Neural cell (in vitro differentiated cells): Measurements from ENCODE around the gene IST1. TPM values are rescaled to one million over a fixed set of nuclear protein-coding genes. Genes with fewer than 3 reads are reported as not detected.

Source experiments
- H2AFZ ChIP-seq: fragments of 200-600, 300-800 bp; sonication (generic), shearing (Covaris generic); 2 replicates; pipeline ENCODE4 v1.6.0; 2014; ENCODE audit warnings: low read depth, mild to moderate bottlenecking, antibody characterized with exemption, low read length, moderate library complexity
- H3F3A ChIP-seq: fragments of 200-600 bp; shearing (Covaris generic); 2 replicates; pipeline ENCODE4 v1.6.1; 2016; ENCODE audit warnings: mild to moderate bottlenecking, moderate library complexity, mixed read lengths, antibody characterized with exemption, low read length; ENCODE audit not compliant: insufficient read depth, poor library complexity, severe bottlenecking
- H3K27ac ChIP-seq: fragments of 200-600, 300-800 bp; sonication (generic), shearing (Covaris generic); 2 replicates; pipeline ENCODE4 v1.5.1; 2014; ENCODE audit warnings: mild to moderate bottlenecking, low read length, moderate library complexity
- H3K27me3 ChIP-seq: fragments of 300-800, 200-600 bp; sonication (generic), shearing (Covaris generic); 2 replicates; pipeline ENCODE4 v1.6.0; 2014; ENCODE audit warnings: mild to moderate bottlenecking, low read depth, low read length, moderate library complexity; ENCODE audit not compliant: insufficient read depth
- H3K36me3 ChIP-seq: fragments of 300-800, 200-600 bp; sonication (generic), shearing (Covaris generic); 2 replicates; pipeline ENCODE4 v1.5.1; 2014; ENCODE audit warnings: mild to moderate bottlenecking, antibody characterized with exemption, low read length, moderate library complexity; ENCODE audit not compliant: insufficient read depth
- H3K4me2 ChIP-seq: fragments of 300-800, 200-600 bp; sonication (generic), shearing (Covaris generic); 2 replicates; pipeline ENCODE4 v1.6.0; 2014; ENCODE audit warnings: mild to moderate bottlenecking, low read length
- H3K4me3 ChIP-seq: fragments of 300-800, 200-600 bp; sonication (generic), shearing (Covaris generic); 2 replicates; pipeline ENCODE4 v1.5.1; 2014; ENCODE audit warnings: mild to moderate bottlenecking, low read length, moderate library complexity
- H3K79me2 ChIP-seq: fragments of 200-600 bp; shearing (Covaris generic); replicated peaks from 2 replicates; pipeline ENCODE4 v1.6.0; 2014; ENCODE audit warnings: mild to moderate bottlenecking, low read length, moderate library complexity; ENCODE audit not compliant: insufficient read depth
- H3K9ac ChIP-seq: fragments of 300-800, 200-600 bp; sonication (generic), shearing (Covaris generic); 2 replicates; pipeline ENCODE4 v1.6.1; 2016; ENCODE audit warnings: mild to moderate bottlenecking, low read length, mixed read lengths
- H3K9me2 ChIP-seq: fragments of 200-600 bp; shearing (Covaris generic); 2 replicates; pipeline ENCODE4 v1.6.1; 2016; ENCODE audit warnings: mild to moderate bottlenecking, low read length, mixed read lengths; ENCODE audit not compliant: insufficient read depth
- H3K9me3 ChIP-seq: fragments of 200-600, 300-800 bp; sonication (generic), shearing (Covaris generic); 2 replicates; pipeline ENCODE4 v1.6.1; 2016; ENCODE audit warnings: mild to moderate bottlenecking, mixed run types, low read length, moderate library complexity, mixed read lengths
- H4K20me1 ChIP-seq: fragments of 200-600 bp; shearing (Covaris generic); 2 replicates; pipeline ENCODE4 v1.6.1; 2016; ENCODE audit warnings: mild to moderate bottlenecking, mixed run types; ENCODE audit not compliant: insufficient read depth
- CTCF ChIP-seq: fragments of 450-650 bp; IDR thresholded peaks from 2 replicates; pipeline ENCODE4 v1.5.1; 2014; ENCODE audit warnings: antibody characterized with exemption, mild to moderate bottlenecking, moderate library complexity; ENCODE audit not compliant: poor library complexity, severe bottlenecking
- EP300 ChIP-seq: fragments of 450-650 bp; conservative IDR thresholded peaks from 2 replicates; pipeline ENCODE4 v1.6.1; 2014; ENCODE audit warnings: antibody characterized with exemption, mild to moderate bottlenecking, moderate library complexity; ENCODE audit not compliant: poor library complexity, severe bottlenecking
- EZH2 ChIP-seq: fragments of 200-600, 300-800 bp; shearing (Covaris generic), sonication (generic); IDR thresholded peaks from 2 replicates; pipeline ENCODE4 v1.6.1; 2014; ENCODE audit warnings: antibody characterized with exemption, low read length, borderline replicate concordance, mild to moderate bottlenecking; ENCODE audit not compliant: insufficient read depth, poor library complexity, severe bottlenecking
- MXI1 ChIP-seq: fragments of 450-650 bp; conservative IDR thresholded peaks from 2 replicates; pipeline ENCODE4 v1.6.1; 2014; ENCODE audit warnings: antibody characterized with exemption, mild to moderate bottlenecking; ENCODE audit not compliant: poor library complexity, severe bottlenecking
- POLR2AphosphoS5 ChIP-seq: IDR thresholded peaks from 2 replicates; pipeline ENCODE4 v1.6.1; 2012
- RAD21 ChIP-seq: fragments of 450-650 bp; conservative IDR thresholded peaks from 2 replicates; pipeline ENCODE4 v1.6.1; 2014; ENCODE audit warnings: antibody characterized with exemption, mild to moderate bottlenecking, moderate library complexity
- REST ChIP-seq: IDR thresholded peaks from 2 replicates; pipeline ENCODE4 v1.6.1; 2012; ENCODE audit warnings: borderline replicate concordance
- SMC3 ChIP-seq: fragments of 450-650 bp; conservative IDR thresholded peaks from 2 replicates; pipeline ENCODE4 v1.6.1; 2014; ENCODE audit warnings: antibody characterized with exemption, mild to moderate bottlenecking, moderate library complexity; ENCODE audit not compliant: poor library complexity
- TAF1 ChIP-seq: IDR thresholded peaks from 2 replicates; pipeline ENCODE4 v1.6.1; 2012; ENCODE audit warnings: low read depth
- polyA plus RNA-seq: library from polyadenylated mRNA; depleted of rRNA; stranded (reverse); fragments of >200 nt; gene quantifications from 2 replicates; pipeline ENCODE4 v1.2.3, GENCODE V29; 2014

The IST1 gene
- polyA plus RNA-seq, 1 donor from 2014 or later = 389 TPM

GRCh38 chr16:71893888-71894228 lies 1.5 kb upstream of the IST1 start:
- Histone ChIP-seq H3K27me3 (no peaks in the 10 kb centered on the region), H3K36me3 (no peaks in the 10 kb centered on the region), H2AFZ (no peak overlapping the region), H3K9me3 (no peaks in the 10 kb centered on the region), H3K9me2 (no peaks in the 10 kb centered on the region), H3K4me3 (peak overlapping the region; percentile 85), H3F3A (peaks cover 4% of the 10 kb centered on the region), H3K9ac (peak overlapping the region; percentile 97), H4K20me1 (no peaks in the 10 kb centered on the region), H3K27ac (peak overlapping the region; percentile 97), H3K4me2 (peak overlapping the region; percentile 94), H3K79me2 (peaks cover 34% of the 10 kb centered on the region)
- TF ChIP-seq REST = no peak
- no peak for TF ChIP-seq MXI1

- H2AFZ ChIP-seq = peak overlapping the region; percentile 70
- H3K36me3 ChIP-seq = no peaks in the 10 kb centered on the region
- no peaks in the 10 kb centered on the region for H4K20me1 ChIP-seq
- peak overlapping the region; percentile 97 for H3K27ac ChIP-seq
- TF ChIP-seq SMC3 (peak; percentile 20), TAF1 (no peak), MXI1 (no peak), REST (no peak), RAD21 (no peak), POLR2AphosphoS5 (no peak), EP300 (no peak), CTCF (peak; percentile 50), EZH2 (no peak)
- peaks cover 39% of the 10 kb centered on the region for H3K79me2 ChIP-seq
- peak overlapping the region; percentile 97 for H3K9ac ChIP-seq
- peaks cover 4% of the 10 kb centered on the region for H3F3A ChIP-seq
- H3K4me2 ChIP-seq = peak overlapping the region; percentile 94
- H3K9me2 ChIP-seq = no peaks in the 10 kb centered on the region
- H3K27me3 ChIP-seq = no peaks in the 10 kb centered on the region
- H3K9me3 ChIP-seq = no peaks in the 10 kb centered on the region
- H3K4me3 ChIP-seq = peak overlapping the region; percentile 85
Observed at GRCh38 chr16:71894229-71894920, 956 bp upstream of the IST1 start.
